ENCODE measurements around the gene SLC38A10. TPM values are rescaled to one million over a fixed set of nuclear protein-coding genes. Genes with fewer than 3 reads are reported as not detected.

SLC38A10 gene
- total RNA-seq, 2 experiments from 2014 or later: 68.0 to 71.3 TPM

DNA sequence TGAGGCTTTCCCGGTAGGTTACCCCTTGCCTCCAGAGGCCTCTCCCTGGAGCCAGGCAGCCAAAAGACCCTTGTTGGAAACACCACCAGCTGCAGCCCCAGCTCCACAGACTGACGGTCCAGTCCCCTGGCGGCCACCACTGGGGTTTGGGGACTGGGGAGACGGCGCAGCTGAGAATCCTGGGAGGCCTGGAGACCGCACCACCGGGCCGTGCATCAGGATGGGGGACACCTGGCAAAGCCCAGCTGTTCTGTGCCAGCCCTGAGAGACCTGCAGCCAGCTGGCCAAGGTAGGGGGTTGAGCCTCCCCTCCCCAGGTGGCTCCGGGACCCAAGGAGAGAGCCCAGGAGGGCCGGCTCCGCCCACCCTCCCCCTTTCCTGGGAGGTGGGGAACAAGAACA lies 8.3 kb upstream of the SLC38A10 start:
- Mint-ChIP-seq H3K36me3 (no peaks in the 10 kb centered on the region), H3K27ac (no peak overlapping the region), H3K27me3 (no peaks in the 10 kb centered on the region), H3K9me3 (no peaks in the 10 kb centered on the region), H3K4me3 (no peak overlapping the region), H3K4me1 (peaks cover 2% of the 10 kb centered on the region)
- no peak for DNase-seq
- ATAC-seq (ENCODE audit: low read depth): no peak
- POLR2A ChIA-PET: no interaction called here

DNA sequence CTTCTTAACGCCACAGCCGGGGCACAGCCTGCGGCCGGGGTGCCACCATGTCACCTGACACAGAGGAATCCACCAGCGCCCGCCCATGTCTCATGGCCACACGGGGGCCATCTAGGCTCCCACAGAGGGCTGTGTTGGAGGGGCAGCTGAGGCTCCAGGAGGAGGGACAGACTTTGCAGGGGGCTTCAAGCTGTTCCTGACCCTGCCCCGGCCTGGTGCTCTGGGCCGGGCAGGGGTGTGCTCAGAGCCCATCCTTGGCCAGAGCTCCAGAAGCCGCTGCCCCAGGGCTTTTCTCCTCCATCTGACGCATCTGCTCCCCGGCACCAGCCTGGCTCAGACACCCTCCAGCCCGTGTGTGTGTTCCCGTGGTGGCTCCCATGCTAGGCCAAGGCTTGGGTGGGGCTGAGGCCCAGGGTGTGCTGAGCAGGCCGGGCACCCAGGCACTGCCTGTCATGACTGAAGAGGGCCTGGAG lies 7.8 kb upstream of the SLC38A10 start:
- Mint-ChIP-seq H3K4me3 (no peak overlapping the region), H3K9me3 (no peaks in the 10 kb centered on the region), H3K4me1 (peaks cover 2% of the 10 kb centered on the region), H3K27me3 (no peaks in the 10 kb centered on the region), H3K36me3 (no peaks in the 10 kb centered on the region), H3K27ac (no peak overlapping the region)
- POLR2A ChIA-PET: no interaction called here
- DNase-seq (no peak), ATAC-seq (ENCODE audit: low read depth) (no peak)

DNA sequence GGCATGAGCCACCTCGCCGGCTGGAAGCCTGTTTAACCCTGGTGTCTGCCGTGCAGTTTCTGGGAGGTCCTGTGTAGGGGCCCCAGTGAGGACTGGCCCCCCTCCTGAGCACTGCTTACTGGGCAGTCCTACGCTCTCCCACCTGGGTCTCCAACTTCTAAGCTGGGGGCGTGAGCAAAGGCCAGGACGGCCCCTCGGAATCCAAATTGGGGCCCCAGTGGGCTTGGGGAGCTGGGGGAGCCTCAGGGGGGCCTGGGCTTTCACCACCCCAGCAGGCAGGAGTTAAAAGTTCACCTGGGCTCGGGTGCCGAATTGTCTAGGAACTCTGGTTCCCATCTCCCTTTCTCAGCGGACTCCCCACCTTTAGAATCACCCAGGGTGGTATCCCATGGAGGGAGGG lies 7.2 kb upstream of the SLC38A10 start:
- ATAC-seq (ENCODE audit: low read depth) (no peak), DNase-seq (no peak)
- Mint-ChIP-seq H3K4me1 (no peaks in the 10 kb centered on the region), H3K4me3 (no peak overlapping the region), H3K36me3 (no peaks in the 10 kb centered on the region), H3K27me3 (no peaks in the 10 kb centered on the region), H3K27ac (no peak overlapping the region), H3K9me3 (no peaks in the 10 kb centered on the region)
- POLR2A ChIA-PET: no interaction called here

DNA sequence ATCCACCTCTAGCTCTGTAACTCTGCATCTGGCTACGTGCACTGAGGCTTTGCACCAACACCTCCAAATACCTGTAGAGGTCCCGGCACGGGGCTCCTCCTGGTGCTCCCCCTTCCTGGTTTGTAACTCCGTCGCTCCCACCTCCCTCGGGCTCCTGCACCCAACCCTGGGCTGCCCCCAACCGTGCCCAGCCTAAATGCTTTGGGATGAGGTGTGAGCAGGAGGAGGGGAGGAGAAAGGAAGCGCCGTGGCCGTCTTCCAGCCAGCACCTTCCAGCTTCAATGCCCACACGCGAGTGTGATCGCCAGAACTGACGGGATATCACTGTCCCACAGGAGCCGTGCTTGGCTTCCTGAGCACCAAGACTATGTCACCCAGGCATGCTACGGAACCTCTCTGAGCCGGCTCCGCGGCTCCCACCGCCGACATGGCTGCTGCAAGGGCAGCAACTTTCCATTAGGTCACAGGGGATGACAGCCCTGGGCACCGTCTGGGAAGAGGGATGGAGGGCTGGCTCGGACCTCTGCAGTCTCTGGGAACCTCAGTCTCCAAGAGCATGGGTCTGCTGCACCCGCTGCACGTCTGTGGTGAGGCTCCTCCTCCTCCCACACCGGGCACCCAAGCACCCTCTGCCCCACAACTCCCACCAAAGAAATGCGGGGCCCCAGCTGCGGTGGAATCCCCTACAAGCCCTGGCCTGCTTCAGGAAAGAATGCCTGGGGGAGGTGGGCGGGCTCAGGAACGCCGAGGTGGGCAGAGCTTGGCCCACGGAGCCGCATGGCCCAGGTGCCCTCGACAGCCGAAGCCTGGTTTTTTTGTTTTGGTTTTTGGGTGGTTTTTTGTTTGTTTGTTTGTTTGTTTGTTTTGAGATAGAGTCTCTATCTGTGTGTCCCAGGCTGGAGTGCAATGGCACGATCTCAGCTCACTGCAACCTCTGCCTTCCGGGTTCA lies 6.4 kb upstream of the SLC38A10 start:
- POLR2A ChIA-PET: no interaction called here
- no peak overlapping the region for H3K4me3 Mint-ChIP-seq
- no peak for DNase-seq
- no peak for ATAC-seq (ENCODE audit: low read depth)
- H3K27ac Mint-ChIP-seq: no peak overlapping the region
- H3K36me3 Mint-ChIP-seq: no peaks in the 10 kb centered on the region
- peaks cover 3% of the 10 kb centered on the region for H3K27me3 Mint-ChIP-seq
- H3K9me3 Mint-ChIP-seq: no peaks in the 10 kb centered on the region
- no peaks in the 10 kb centered on the region for H3K4me1 Mint-ChIP-seq

- H3K36me3 Mint-ChIP-seq: no peaks in the 10 kb centered on the region
- peak overlapping the region; percentile 1 for H3K27ac Mint-ChIP-seq
These were observed 5.6 kb upstream of the SLC38A10 start for GRCh38 chr17:81300586-81301155.

GRCh38 chr17:81299846-81300585 lies 4.9 kb upstream of the SLC38A10 start:
- no peak overlapping the region for H3K27ac Mint-ChIP-seq
- H3K27me3 Mint-ChIP-seq: peaks cover 3% of the 10 kb centered on the region
- ATAC-seq (ENCODE audit: low read depth) (no peak), DNase-seq (no peak)
- H3K4me3 Mint-ChIP-seq: no peak overlapping the region
- no peaks in the 10 kb centered on the region for H3K9me3 Mint-ChIP-seq
- POLR2A ChIA-PET: no interaction called here
- peaks cover 2% of the 10 kb centered on the region for H3K36me3 Mint-ChIP-seq
- H3K4me1 Mint-ChIP-seq: peaks cover 7% of the 10 kb centered on the region

More at GRCh38 chr17:81300586-81301155, 5.6 kb upstream of the SLC38A10 start:
- no peak for DNase-seq
- Mint-ChIP-seq H3K27me3 (peaks cover 3% of the 10 kb centered on the region), H3K4me1 (peaks cover 4% of the 10 kb centered on the region), H3K4me3 (no peak overlapping the region), H3K9me3 (no peaks in the 10 kb centered on the region)
- no peak for ATAC-seq (ENCODE audit: low read depth)
- POLR2A ChIA-PET: no interaction called here

DNA sequence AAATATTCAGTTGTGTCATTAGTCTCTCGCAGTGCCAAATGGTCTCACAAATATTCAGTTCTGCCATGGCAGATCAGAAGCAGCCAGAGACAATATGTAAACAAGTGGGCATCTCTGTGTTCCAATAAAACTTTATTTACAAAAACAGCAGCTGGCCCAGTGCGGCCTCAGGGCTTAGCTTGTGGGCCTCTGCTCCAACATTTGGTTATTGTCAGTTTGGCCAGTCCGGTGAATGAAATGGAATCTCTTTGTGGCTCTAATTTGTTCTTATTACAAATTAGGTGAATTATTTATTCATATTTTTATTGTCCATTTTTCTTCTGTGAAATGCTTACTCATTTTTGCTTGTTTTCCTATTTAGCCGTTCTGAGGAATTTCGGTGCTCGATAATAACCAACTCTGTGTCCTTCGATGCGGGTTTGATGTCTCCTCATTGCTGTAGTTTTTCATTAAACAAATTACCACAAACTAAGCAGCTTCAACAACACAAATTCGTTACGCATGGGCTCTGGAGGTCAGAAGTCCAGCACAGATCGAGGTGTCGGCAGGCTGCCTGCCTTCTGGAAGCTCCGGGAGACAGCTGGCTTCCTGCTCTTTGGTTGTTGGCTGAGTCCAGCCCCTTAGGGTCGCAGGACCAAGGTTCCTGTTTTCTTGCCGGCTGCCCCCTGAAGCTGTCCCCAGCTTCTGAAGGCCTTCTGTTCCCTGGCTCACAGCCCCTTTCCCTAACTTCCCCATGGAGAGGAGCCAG lies 4.1 kb upstream of the SLC38A10 start:
- Mint-ChIP-seq H3K36me3 (peaks cover 2% of the 10 kb centered on the region), H3K4me1 (peaks cover 7% of the 10 kb centered on the region), H3K27ac (no peak overlapping the region), H3K27me3 (peaks cover 3% of the 10 kb centered on the region), H3K9me3 (no peaks in the 10 kb centered on the region), H3K4me3 (no peak overlapping the region)
- ATAC-seq (ENCODE audit: low read depth) (no peak), DNase-seq (no peak)
- POLR2A ChIA-PET: interaction anchor here (1.7 kb wide), 1 partner anchor 9 kb away, joined by 6 read pairs; no protein-coding TSS in a partner anchor

GRCh38 chr17:81298325-81298990 lies 3.4 kb upstream of the SLC38A10 start:
- POLR2A ChIA-PET: interaction anchor here (1.7 kb wide), 1 partner anchor 9 kb away, joined by 6 read pairs; no protein-coding TSS in a partner anchor
- no peak for ATAC-seq (ENCODE audit: low read depth)
- no peak overlapping the region for H3K27ac Mint-ChIP-seq

GRCh38 chr17:81295676-81296381 lies 722 bp upstream of the SLC38A10 start:
- Mint-ChIP-seq H3K4me3 (peak overlapping the region; percentile 98), H3K9me3 (no peaks in the 10 kb centered on the region), H3K27me3 (peaks cover 3% of the 10 kb centered on the region), H3K36me3 (peaks cover 3% of the 10 kb centered on the region), H3K4me1 (peaks cover 23% of the 10 kb centered on the region), H3K27ac (peak overlapping the region; percentile 97)
- DNase-seq (peak; percentile 48), ATAC-seq (ENCODE audit: low read depth) (peak; percentile 37)
- POLR2A ChIA-PET: interaction anchor here (0.6 to 1.7 kb wide), 10 partner anchors 11 to 841 kb away, joined by 3 to 13 read pairs (median 3); partner anchors contain the start of genes NDUFAF8 and TEPSIN

More at GRCh38 chr17:81298325-81298990, 3.4 kb upstream of the SLC38A10 start:
- no peak for DNase-seq
- no peak overlapping the region for H3K4me3 Mint-ChIP-seq
- H3K4me1 Mint-ChIP-seq: peaks cover 13% of the 10 kb centered on the region
- H3K9me3 Mint-ChIP-seq: no peaks in the 10 kb centered on the region
- peaks cover 2% of the 10 kb centered on the region for H3K36me3 Mint-ChIP-seq
- H3K27me3 Mint-ChIP-seq: peaks cover 3% of the 10 kb centered on the region

DNA sequence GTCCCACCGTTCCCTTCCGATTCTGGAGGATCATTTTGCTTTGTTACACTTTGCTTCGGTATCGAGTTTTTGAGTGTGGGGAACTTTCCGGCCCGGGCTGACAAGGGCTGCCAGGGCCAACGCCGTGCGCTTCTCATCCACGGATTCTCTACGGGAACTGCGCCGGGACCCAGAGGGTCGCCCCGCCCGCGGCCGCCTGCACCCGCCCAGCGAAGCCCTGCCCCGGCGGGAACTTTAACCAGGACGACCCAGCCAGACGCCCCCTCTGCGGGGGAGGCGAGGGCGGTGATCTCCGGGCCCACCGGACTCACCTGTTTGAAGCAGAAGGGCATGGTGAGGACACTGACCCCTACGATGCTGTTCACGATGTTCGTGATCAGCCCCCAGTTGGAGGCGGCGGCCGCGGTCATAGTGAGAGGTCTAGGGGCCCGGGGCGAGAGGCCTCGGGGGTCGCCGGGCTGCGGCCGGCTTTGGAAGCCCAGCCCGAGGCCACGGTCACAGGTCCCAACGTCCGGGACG lies 536 bp downstream of the SLC38A10 start:
- Mint-ChIP-seq H3K36me3 (peaks cover 3% of the 10 kb centered on the region), H3K27ac (peak overlapping the region; percentile 70), H3K4me3 (peak overlapping the region; percentile 88), H3K9me3 (no peaks in the 10 kb centered on the region), H3K27me3 (peaks cover 3% of the 10 kb centered on the region), H3K4me1 (peaks cover 23% of the 10 kb centered on the region)
- DNase-seq: no peak
- POLR2A ChIA-PET: interaction anchor here (0.8 to 1.7 kb wide), 6 partner anchors 10 to 219 kb away, joined by 3 to 13 read pairs (median 4); partner anchors contain the start of genes ACTG1, NDUFAF8 and TEPSIN
- ATAC-seq (ENCODE audit: low read depth): peak; percentile 2

DNA sequence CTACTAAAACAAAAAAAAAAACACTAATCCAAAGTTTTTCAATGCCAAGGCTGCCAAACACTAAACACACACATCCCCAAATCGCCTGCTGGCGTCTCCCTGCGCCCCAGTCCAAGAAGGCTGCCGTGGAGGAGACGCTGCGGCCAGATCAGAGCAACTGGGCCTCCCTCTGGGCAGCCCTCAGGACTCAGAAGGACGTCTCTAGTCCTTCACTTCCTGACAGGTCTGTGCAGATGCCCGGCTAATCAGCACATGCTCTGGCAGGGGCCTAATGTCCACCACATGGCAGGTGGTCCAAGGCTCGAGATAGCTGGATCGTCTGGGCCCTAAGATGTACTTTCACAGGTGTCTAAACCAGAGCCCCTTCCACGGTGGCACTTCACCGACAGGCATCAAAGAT lies 2.7 kb downstream of the SLC38A10 start:
- no peak for DNase-seq
- Mint-ChIP-seq H3K9me3 (no peaks in the 10 kb centered on the region), H3K27me3 (peaks cover 3% of the 10 kb centered on the region), H3K36me3 (peaks cover 5% of the 10 kb centered on the region), H3K4me1 (peaks cover 25% of the 10 kb centered on the region), H3K27ac (no peak overlapping the region), H3K4me3 (no peak overlapping the region)
- ATAC-seq (ENCODE audit: low read depth): no peak
- POLR2A ChIA-PET: interaction anchor here (1.0 to 1.5 kb wide), 2 partner anchors 192 to 195 kb away, joined by 3 to 6 read pairs; no protein-coding TSS in a partner anchor

Measured in activated naive CD8-positive, alpha-beta T cell treated with anti-CD3 and anti-CD28 coated beads, Interleukin-2, amount 10 ng/mL, durations not matched to agents 7 days and 5 days (primary cell).